ENCODE data around the gene G3BP1. TPM values are rescaled to one million over a fixed set of nuclear protein-coding genes. Genes with fewer than 3 reads are reported as not detected.

Gene G3BP1
- total and polyA plus RNA-seq, 4 donors: 19.1 to 171 (median 87.0) TPM

GRCh38 chr5:151737431-151737830 lies 34.3 kb upstream of the G3BP1 start:
- no peak for DNase-seq
- no peak for TF ChIP-seq CTCF (IDR thresholded peaks at IDR 0.05; ENCODE audit: control extremely low read depth, extremely low read depth)
- Histone ChIP-seq H3K36me3 (ENCODE audit: control insufficient read depth in 4 of 4, insufficient read depth in 4 of 4, low read length in 4 of 4) (peaks cover 0 to 2% (median under 1%) of the 10 kb centered on the region in 4 donors), H3K4me1 (ENCODE audit: control insufficient read depth in 5 of 5, insufficient read depth in 5 of 5, low read length in 5 of 5) (peaks cover 0 to 16% (median 6%) of the 10 kb centered on the region in 5 donors), H3K27ac (ENCODE audit: low read depth in 1 of 2, low read length in 1 of 2) (no peak overlapping the region), H3K9me3 (ENCODE audit: control insufficient read depth in 4 of 4, insufficient read depth in 3 of 4, low read length in 3 of 4) (no peaks in the 10 kb centered on the region), H3K4me3 (no peak overlapping the region), H3K27me3 (ENCODE audit: control insufficient read depth in 3 of 3, insufficient read depth in 3 of 3, low read length in 2 of 3) (no peaks in the 10 kb centered on the region), H3K9ac (ENCODE audit: insufficient read depth in 1 of 2, low read length in 2 of 2) (no peak overlapping the region)
- WGBS, 2 donors: 90 to 92% methylated on average over 3 of the region's 3 CpGs
- ATAC-seq (ENCODE audit: insufficient read depth, low FRiP score): no peak

GRCh38 chr5:151738125-151738848 lies 33.5 kb upstream of the G3BP1 start:
- Histone ChIP-seq H3K9ac (ENCODE audit: insufficient read depth in 1 of 2, low read length in 2 of 2) (no peak overlapping the region), H3K27me3 (ENCODE audit: control insufficient read depth in 3 of 3, insufficient read depth in 3 of 3, low read length in 2 of 3) (no peaks in the 10 kb centered on the region), H3K27ac (ENCODE audit: low read depth in 1 of 2, low read length in 1 of 2) (no peak overlapping the region), H3K36me3 (ENCODE audit: control insufficient read depth in 4 of 4, insufficient read depth in 4 of 4, low read length in 4 of 4) (peaks cover 0 to 7% (median 3%) of the 10 kb centered on the region in 4 donors), H3K9me3 (ENCODE audit: control insufficient read depth in 4 of 4, insufficient read depth in 3 of 4, low read length in 3 of 4) (no peaks in the 10 kb centered on the region), H3K4me3 (no peak overlapping the region), H3K4me1 (ENCODE audit: control insufficient read depth in 5 of 5, insufficient read depth in 5 of 5, low read length in 5 of 5) (peaks cover 0 to 16% (median 6%) of the 10 kb centered on the region in 5 donors)
- no peak for ATAC-seq (ENCODE audit: insufficient read depth, low FRiP score)
- DNase-seq: no peak
- no peak for TF ChIP-seq CTCF (IDR thresholded peaks at IDR 0.05; ENCODE audit: control extremely low read depth, extremely low read depth)
- 65 to 88% methylated on average over 9 of the region's 9 CpGs for WGBS, 2 donors

GRCh38 chr5:151739395-151739794 lies 32.4 kb upstream of the G3BP1 start:
- no peaks in the 10 kb centered on the region for H3K9me3 ChIP-seq (ENCODE audit: control insufficient read depth in 4 of 4, insufficient read depth in 3 of 4, low read length in 3 of 4)
- H3K9ac ChIP-seq (ENCODE audit: insufficient read depth in 1 of 2, low read length in 2 of 2): no peak overlapping the region
- peaks cover 0 to 14% (median 3%) of the 10 kb centered on the region in 4 donors for H3K36me3 ChIP-seq (ENCODE audit: control insufficient read depth in 4 of 4, insufficient read depth in 4 of 4, low read length in 4 of 4)
- DNase-seq: no peak
- ATAC-seq (ENCODE audit: insufficient read depth, low FRiP score): no peak
- TF ChIP-seq CTCF (IDR thresholded peaks at IDR 0.05; ENCODE audit: control extremely low read depth, extremely low read depth): no peak
- H3K4me1 ChIP-seq (ENCODE audit: control insufficient read depth in 5 of 5, insufficient read depth in 5 of 5, low read length in 5 of 5): peaks cover 0 to 16% (median 6%) of the 10 kb centered on the region in 5 donors
- 87 to 93% methylated on average over 2 of the region's 2 CpGs for WGBS, 2 donors
- no peak overlapping the region for H3K4me3 ChIP-seq
- H3K27ac ChIP-seq (ENCODE audit: low read depth in 1 of 2, low read length in 1 of 2): peak overlapping the region in 1 of 2 donors; percentile 78
- H3K27me3 ChIP-seq (ENCODE audit: control insufficient read depth in 3 of 3, insufficient read depth in 3 of 3, low read length in 2 of 3): no peaks in the 10 kb centered on the region

Measured in lung (tissue), 12 donors.